Activated naive CD4-positive, alpha-beta T cell treated with anti-CD3 and anti-CD28 coated beads, Interleukin-2, amount 50 U/mL, for 24 hours (primary cell): ENCODE results near the gene N4BP3.
A peak's percentile ranks its signal among the peaks of the same experiment; 100 is the strongest.

Experiments used
- H3K27ac Mint-ChIP-seq: one replicate; pipeline ENCODE4 v1.8.0; 2021; ENCODE audit warnings: mild to moderate bottlenecking, mixed read lengths
- H3K27me3 Mint-ChIP-seq: one replicate; pipeline ENCODE4 v1.8.0; 2021; ENCODE audit warnings: mixed read lengths
- H3K36me3 Mint-ChIP-seq: one replicate; pipeline ENCODE4 v1.8.0; 2021; ENCODE audit warnings: mixed read lengths
- H3K4me1 Mint-ChIP-seq: one replicate; pipeline ENCODE4 v1.8.0; 2021; ENCODE audit warnings: mixed read lengths
- H3K4me3 Mint-ChIP-seq: one replicate; pipeline ENCODE4 v1.8.0; 2021; ENCODE audit warnings: mild to moderate bottlenecking, mixed read lengths
- H3K9me3 Mint-ChIP-seq: one replicate; pipeline ENCODE4 v1.8.0; 2021; ENCODE audit warnings: mixed read lengths

The N4BP3 gene

DNA sequence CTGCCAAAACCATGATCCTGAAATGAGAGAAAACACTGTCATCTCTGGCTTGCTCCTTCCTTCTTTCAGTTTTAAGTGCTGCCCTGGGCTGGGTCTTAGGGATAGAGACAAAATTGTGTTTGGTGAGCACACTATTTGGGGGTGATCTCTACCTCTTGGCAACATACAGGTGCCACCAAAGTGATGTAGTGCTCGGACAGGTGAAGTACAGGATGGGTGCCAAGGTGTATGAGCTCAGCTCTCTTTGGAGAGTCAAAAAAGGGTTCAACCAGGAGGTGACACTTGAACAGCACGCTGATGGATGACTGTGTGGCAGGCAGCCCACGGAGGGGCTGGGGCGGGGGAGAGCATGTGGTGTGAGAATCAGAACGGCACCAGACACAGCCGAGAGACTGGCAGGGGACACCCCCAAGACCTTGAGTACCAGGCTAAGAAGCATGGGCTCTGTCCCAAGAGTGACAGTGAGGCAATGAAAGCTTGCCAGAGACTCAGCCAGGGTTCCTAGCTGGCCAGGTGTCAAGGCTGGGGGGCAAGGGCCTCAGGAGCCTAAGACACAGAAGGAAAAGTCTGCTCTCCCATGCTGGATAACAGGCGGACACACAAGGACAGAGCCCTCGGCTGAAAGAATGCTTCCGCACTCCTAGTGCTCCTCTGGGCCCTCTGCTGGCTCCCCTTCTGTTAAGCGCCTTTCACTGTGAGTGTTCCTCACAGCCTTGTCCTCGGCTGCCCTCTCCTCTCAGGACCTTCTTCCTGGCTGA lies 37.8 kb downstream of the N4BP3 start:
- Mint-ChIP-seq H3K9me3 (no peaks in the 10 kb centered on the region), H3K27me3 (no peaks in the 10 kb centered on the region), H3K36me3 (peaks cover 16% of the 10 kb centered on the region), H3K27ac (peak overlapping the region; percentile 89), H3K4me1 (peaks cover 45% of the 10 kb centered on the region), H3K4me3 (peak overlapping the region; percentile 98)

- Mint-ChIP-seq H3K36me3 (peaks cover 16% of the 10 kb centered on the region), H3K27ac (peak overlapping the region; percentile 95), H3K9me3 (no peaks in the 10 kb centered on the region), H3K4me3 (peak overlapping the region; percentile 98), H3K4me1 (peaks cover 38% of the 10 kb centered on the region), H3K27me3 (no peaks in the 10 kb centered on the region)
Measured at GRCh38 chr5:178152491-178153444, 39.4 kb downstream of the N4BP3 start.

DNA sequence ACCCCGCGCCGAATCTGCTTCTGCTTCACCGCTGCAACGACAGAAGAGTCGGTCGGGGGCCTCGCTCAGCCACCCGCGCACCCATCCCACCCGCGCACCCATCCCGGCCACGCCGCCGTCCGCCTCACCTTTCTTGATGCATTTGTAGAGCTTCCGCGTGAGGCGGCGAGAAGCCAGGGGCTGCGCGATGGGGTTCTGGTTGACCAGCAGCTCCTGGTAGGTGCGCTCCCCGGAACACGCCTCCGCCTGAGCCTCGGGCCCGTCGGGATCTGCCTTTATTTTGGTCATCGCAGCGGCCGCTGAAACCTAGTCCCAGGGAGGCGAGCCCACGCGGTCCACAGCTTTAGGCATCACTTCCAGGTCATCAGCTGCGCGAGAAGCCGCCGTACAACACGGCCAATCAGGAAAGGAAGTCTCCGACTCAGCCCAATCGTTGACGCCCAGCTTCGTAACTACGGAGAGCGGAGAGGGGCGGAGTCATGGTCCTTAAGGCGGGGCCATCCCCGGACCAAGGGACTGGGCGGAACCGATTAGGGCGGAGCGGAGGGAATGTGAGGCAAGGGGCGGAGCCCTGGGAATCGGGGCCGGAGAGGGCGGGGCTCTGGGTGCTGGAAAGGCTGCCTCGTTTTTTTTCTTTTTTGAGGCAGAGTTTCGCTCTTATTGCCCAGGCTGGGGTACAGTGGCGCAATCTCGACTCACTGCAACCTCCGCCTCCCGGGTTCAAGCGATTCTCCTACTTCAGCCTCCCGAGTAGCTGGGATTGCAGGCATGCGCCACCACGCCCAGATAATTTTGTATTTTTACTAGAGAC lies 40.4 kb downstream of the N4BP3 start, which contains the start of gene NHP2:
Gene NHP2 (minus strand): TSS at position 356 of the 811 bp plus-strand sequence. CDS start 68 bp downstream, at position 288.
- Mint-ChIP-seq H3K36me3 (peaks cover 13% of the 10 kb centered on the region), H3K4me1 (peaks cover 38% of the 10 kb centered on the region), H3K27me3 (no peaks in the 10 kb centered on the region), H3K9me3 (no peaks in the 10 kb centered on the region), H3K27ac (peak within 1 kb of the TSS; percentile 95), H3K4me3 (peak within 1 kb of the TSS; percentile 98)

DNA sequence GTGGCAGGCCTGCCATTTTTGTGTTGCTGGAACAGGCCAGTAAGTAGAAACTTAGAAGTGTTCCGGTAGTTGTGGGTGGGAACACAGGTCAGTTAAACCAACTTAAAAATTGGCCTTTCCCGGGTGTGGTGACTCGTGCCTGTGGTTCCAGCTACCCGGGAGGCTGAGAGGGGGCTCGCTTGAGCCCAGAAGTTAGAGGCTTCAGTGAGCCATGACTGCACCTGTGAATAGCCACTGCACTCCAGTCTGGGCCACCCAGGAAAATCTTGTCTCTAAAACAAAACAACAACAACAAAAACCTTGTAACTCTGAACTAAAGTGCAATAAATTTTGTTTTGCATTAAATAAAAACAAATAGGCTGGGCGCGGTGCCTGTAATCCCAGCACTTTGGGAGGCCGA lies 41.7 kb downstream of the N4BP3 start:
- Mint-ChIP-seq H3K27ac (no peak overlapping the region), H3K36me3 (peaks cover 11% of the 10 kb centered on the region), H3K4me3 (no peak overlapping the region), H3K4me1 (peaks cover 35% of the 10 kb centered on the region), H3K27me3 (no peaks in the 10 kb centered on the region), H3K9me3 (no peaks in the 10 kb centered on the region)

GRCh38 chr5:178160176-178160575 lies 46.8 kb downstream of the N4BP3 start:
- H3K4me3 Mint-ChIP-seq = no peak overlapping the region
- H3K9me3 Mint-ChIP-seq = no peaks in the 10 kb centered on the region
- peaks cover 6% of the 10 kb centered on the region for H3K4me1 Mint-ChIP-seq
- peaks cover 11% of the 10 kb centered on the region for H3K27me3 Mint-ChIP-seq
- no peak overlapping the region for H3K27ac Mint-ChIP-seq
- no peaks in the 10 kb centered on the region for H3K36me3 Mint-ChIP-seq

- H3K4me1 Mint-ChIP-seq = peaks cover 6% of the 10 kb centered on the region
- no peaks in the 10 kb centered on the region for H3K36me3 Mint-ChIP-seq
- H3K27me3 Mint-ChIP-seq = peaks cover 11% of the 10 kb centered on the region
- H3K27ac Mint-ChIP-seq = no peak overlapping the region
- H3K9me3 Mint-ChIP-seq = no peaks in the 10 kb centered on the region
- H3K4me3 Mint-ChIP-seq = no peak overlapping the region
Measured at GRCh38 chr5:178162481-178162880, 49.1 kb downstream of the N4BP3 start.

- Mint-ChIP-seq H3K4me3 (peak overlapping the region; percentile 52), H3K36me3 (no peaks in the 10 kb centered on the region), H3K27ac (no peak overlapping the region)
Measured at GRCh38 chr5:178163772-178164735, 50.7 kb downstream of the N4BP3 start.

GRCh38 chr5:178165581-178165980 lies 52.2 kb downstream of the N4BP3 start:
- Mint-ChIP-seq H3K4me1 (peaks cover 6% of the 10 kb centered on the region), H3K27me3 (peaks cover 11% of the 10 kb centered on the region), H3K4me3 (no peak overlapping the region), H3K9me3 (no peaks in the 10 kb centered on the region), H3K36me3 (no peaks in the 10 kb centered on the region), H3K27ac (no peak overlapping the region)

More at GRCh38 chr5:178163772-178164735, 50.7 kb downstream of the N4BP3 start:
- Mint-ChIP-seq H3K9me3 (no peaks in the 10 kb centered on the region), H3K4me1 (peaks cover 6% of the 10 kb centered on the region), H3K27me3 (peaks cover 11% of the 10 kb centered on the region)

GRCh38 chr5:178170455-178170854 lies 57.1 kb downstream of the N4BP3 start:
- H3K36me3 Mint-ChIP-seq = no peaks in the 10 kb centered on the region
- H3K27me3 Mint-ChIP-seq = no peaks in the 10 kb centered on the region
- no peak overlapping the region for H3K27ac Mint-ChIP-seq
- no peaks in the 10 kb centered on the region for H3K9me3 Mint-ChIP-seq
- no peaks in the 10 kb centered on the region for H3K4me1 Mint-ChIP-seq
- H3K4me3 Mint-ChIP-seq = no peak overlapping the region

DNA sequence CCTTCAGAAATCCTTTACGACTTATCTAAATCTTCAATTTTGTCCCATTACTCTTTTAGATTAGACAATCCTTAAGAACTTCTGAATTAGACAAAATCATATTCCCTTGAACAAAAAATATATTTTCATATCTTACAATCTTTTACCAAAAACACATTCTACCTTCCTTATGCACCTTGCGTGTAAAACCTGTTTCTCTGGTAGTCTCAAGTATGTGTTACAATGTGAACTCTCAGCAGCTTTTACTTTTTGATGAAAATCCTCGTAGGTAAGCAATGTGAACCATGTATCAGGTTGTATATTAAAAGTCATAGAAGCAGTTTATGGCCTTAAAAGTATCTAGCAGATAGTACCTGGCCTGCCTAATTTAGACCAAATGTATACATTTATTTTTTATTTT lies 61.1 kb downstream of the N4BP3 start:
- no peaks in the 10 kb centered on the region for H3K4me1 Mint-ChIP-seq
- H3K9me3 Mint-ChIP-seq = no peaks in the 10 kb centered on the region
- no peaks in the 10 kb centered on the region for H3K27me3 Mint-ChIP-seq
- no peak overlapping the region for H3K4me3 Mint-ChIP-seq
- H3K36me3 Mint-ChIP-seq = no peaks in the 10 kb centered on the region
- no peak overlapping the region for H3K27ac Mint-ChIP-seq
